ENCODE data around the gene ATXN2.

DNA sequence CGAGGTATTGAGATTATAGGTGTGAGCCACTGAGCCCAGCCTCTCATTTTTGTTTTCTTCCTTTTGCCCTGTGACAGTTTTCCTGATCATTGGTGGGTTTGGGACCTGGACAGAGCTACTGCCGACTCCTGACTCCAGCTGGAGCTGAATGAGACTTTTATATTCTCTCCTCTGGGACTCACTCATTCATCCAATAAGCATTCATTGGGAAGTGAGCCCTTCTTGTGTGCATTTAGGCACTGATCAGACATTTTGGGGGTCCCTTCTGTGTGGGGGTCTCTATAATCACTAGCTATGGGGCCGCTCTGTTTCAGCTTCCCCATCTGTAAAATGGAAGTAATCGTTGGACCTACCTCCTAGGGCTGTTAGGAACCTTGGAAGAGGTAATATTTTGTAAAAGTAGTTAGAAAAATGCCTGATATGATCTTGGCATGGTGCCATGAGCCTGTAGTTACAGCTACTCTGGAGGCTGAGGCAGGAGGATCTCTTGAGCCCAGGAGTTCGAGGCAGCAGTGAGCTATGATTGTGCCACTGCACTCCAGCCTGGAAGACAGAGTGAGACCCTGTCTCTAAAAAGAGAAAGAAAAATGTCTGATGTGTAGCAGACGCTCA, 186.2 kb downstream of the ATXN2 start:
- no peak for TF ChIP-seq ESRRG (CRISPR knock-in tag; IDR thresholded peaks at IDR 0.05)
- no peak for TF ChIP-seq BACH2 (CRISPR knock-in tag; IDR thresholded peaks at IDR 0.05; ENCODE audit: borderline replicate concordance)
- no peak for TF ChIP-seq CSRNP3 (CRISPR knock-in tag; IDR thresholded peaks at IDR 0.05)
- no peak for TF ChIP-seq GLIS3 (CRISPR knock-in tag; IDR thresholded peaks at IDR 0.05)
